ENCODE measurements around the gene SMARCC1. TPM values are rescaled to one million over a fixed set of nuclear protein-coding genes. Genes with fewer than 3 reads are reported as not detected.

SMARCC1 gene
- polyA plus RNA-seq, 1 experiment = 38.5 TPM

GRCh38 chr3:47669026-47669749 lies 112.5 kb downstream of the SMARCC1 start:
- TF ChIP-seq CTCF (IDR thresholded peaks at IDR 0.05; ENCODE audit: low read depth, low read length) = no peak
- CTCF ChIA-PET = interaction anchor here (0.7 kb wide), 1 partner anchor 101 kb away, joined by 3 read pairs; no protein-coding TSS in a partner anchor
- POLR2A ChIA-PET = interaction anchor here (0.7 kb wide), 1 partner anchor 692 kb away, joined by 4 read pairs; no protein-coding TSS in a partner anchor
- Histone ChIP-seq H3K9me3 (ENCODE audit: control insufficient read depth, insufficient read depth, low read length) (no peaks in the 10 kb centered on the region), H3K4me3 (ENCODE audit: low read depth, low read length) (no peak overlapping the region), H3K27ac (ENCODE audit: low read depth, low read length) (no peak overlapping the region), H3K27me3 (ENCODE audit: control insufficient read depth, insufficient read depth, low read length) (no peaks in the 10 kb centered on the region)
- no peak for DNase-seq (ENCODE audit: low read depth, low spot score)

- TF ChIP-seq CTCF (IDR thresholded peaks at IDR 0.05; ENCODE audit: low read depth, low read length) = no peak
- H3K9me3 ChIP-seq (ENCODE audit: control insufficient read depth, insufficient read depth, low read length) = no peaks in the 10 kb centered on the region
- ChIA-PET POLR2A (interaction anchor here (0.6 kb wide), 1 partner anchor 124 kb away, joined by 9 read pairs; no protein-coding TSS in a partner anchor), CTCF (interaction anchor here (1.4 kb wide), 1 partner anchor 144 kb away, joined by 3 read pairs; no protein-coding TSS in a partner anchor)
- DNase-seq (ENCODE audit: low read depth, low spot score) = no peak
- no peaks in the 10 kb centered on the region for H3K27me3 ChIP-seq (ENCODE audit: control insufficient read depth, insufficient read depth, low read length)
- no peak overlapping the region for H3K4me3 ChIP-seq (ENCODE audit: low read depth, low read length)
- H3K27ac ChIP-seq (ENCODE audit: low read depth, low read length) = no peak overlapping the region
Observed at GRCh38 chr3:47666118-47666517, 115.6 kb downstream of the SMARCC1 start.

GRCh38 chr3:47664519-47664918 lies 117.2 kb downstream of the SMARCC1 start:
- DNase-seq (ENCODE audit: low read depth, low spot score) = no peak
- POLR2A ChIA-PET = no interaction called here
- CTCF ChIA-PET = no interaction called here

GRCh38 chr3:47663630-47664240 lies 118.0 kb downstream of the SMARCC1 start:
- H3K4me3 ChIP-seq (ENCODE audit: low read depth, low read length) = no peak overlapping the region
- CTCF ChIA-PET = interaction anchor here (0.7 kb wide), 1 partner anchor 101 kb away, joined by 3 read pairs; no protein-coding TSS in a partner anchor
- no peaks in the 10 kb centered on the region for H3K27me3 ChIP-seq (ENCODE audit: control insufficient read depth, insufficient read depth, low read length)
- H3K27ac ChIP-seq (ENCODE audit: low read depth, low read length) = no peak overlapping the region
- no peak for DNase-seq (ENCODE audit: low read depth, low spot score)
- H3K9me3 ChIP-seq (ENCODE audit: control insufficient read depth, insufficient read depth, low read length) = peaks cover under 1% of the 10 kb centered on the region; the same call in 1 of the 2 replicates
- TF ChIP-seq CTCF (IDR thresholded peaks at IDR 0.05; ENCODE audit: low read depth, low read length) = no peak
- POLR2A ChIA-PET = no interaction called here

More at GRCh38 chr3:47664519-47664918, 117.2 kb downstream of the SMARCC1 start:
- TF ChIP-seq CTCF (IDR thresholded peaks at IDR 0.05; ENCODE audit: low read depth, low read length) = peak; percentile 26
- Histone ChIP-seq H3K9me3 (ENCODE audit: control insufficient read depth, insufficient read depth, low read length) (no peaks in the 10 kb centered on the region), H3K27ac (ENCODE audit: low read depth, low read length) (no peak overlapping the region), H3K27me3 (ENCODE audit: control insufficient read depth, insufficient read depth, low read length) (no peaks in the 10 kb centered on the region), H3K4me3 (ENCODE audit: low read depth, low read length) (no peak overlapping the region)

Measured in AG04450 (cell line).